Posterior vena cava (tissue), 2 donors: ENCODE results near the gene CACNA1B. TPM values are rescaled to one million over a fixed set of nuclear protein-coding genes. Genes with fewer than 3 reads are reported as not detected.
"Not testable (repeated sequence)": the region's sequence is repeated elsewhere in the genome, so short reads cannot be mapped to it uniquely, and the experiment has no call there.

Experiments
- DNase-seq: peaks from one replicate; pipeline ENCODE4 v3.0.0-alpha.2; 2020; ENCODE audit warnings: low spot score
- intact Hi-C, 2 donors: fragments of 100-400 bp; cut with DNase I; formaldehyde crosslinking; loops; one replicate each; pipeline versions ENCODE4 v1.14.1 to v1.14.2; 2022 to 2023
- total RNA-seq, 2 donors: library from RNA; stranded (reverse); fragmentation: NEBNext Ultra II Directional; extraction: Animal tissue kit (Norgen Biotek cat#: 25700); gene quantifications; one replicate each; pipeline ENCODE4 v1.2.1, GENCODE V29; 2021
- donor health status: DM: yes; HTN: yes; CAD: no.
- donor health status: DM: yes; HTN: yes; CAD: no.

The CACNA1B gene
- total RNA-seq, 2 donors from 2014 or later, result 0.09 to 0.10 TPM

DNA sequence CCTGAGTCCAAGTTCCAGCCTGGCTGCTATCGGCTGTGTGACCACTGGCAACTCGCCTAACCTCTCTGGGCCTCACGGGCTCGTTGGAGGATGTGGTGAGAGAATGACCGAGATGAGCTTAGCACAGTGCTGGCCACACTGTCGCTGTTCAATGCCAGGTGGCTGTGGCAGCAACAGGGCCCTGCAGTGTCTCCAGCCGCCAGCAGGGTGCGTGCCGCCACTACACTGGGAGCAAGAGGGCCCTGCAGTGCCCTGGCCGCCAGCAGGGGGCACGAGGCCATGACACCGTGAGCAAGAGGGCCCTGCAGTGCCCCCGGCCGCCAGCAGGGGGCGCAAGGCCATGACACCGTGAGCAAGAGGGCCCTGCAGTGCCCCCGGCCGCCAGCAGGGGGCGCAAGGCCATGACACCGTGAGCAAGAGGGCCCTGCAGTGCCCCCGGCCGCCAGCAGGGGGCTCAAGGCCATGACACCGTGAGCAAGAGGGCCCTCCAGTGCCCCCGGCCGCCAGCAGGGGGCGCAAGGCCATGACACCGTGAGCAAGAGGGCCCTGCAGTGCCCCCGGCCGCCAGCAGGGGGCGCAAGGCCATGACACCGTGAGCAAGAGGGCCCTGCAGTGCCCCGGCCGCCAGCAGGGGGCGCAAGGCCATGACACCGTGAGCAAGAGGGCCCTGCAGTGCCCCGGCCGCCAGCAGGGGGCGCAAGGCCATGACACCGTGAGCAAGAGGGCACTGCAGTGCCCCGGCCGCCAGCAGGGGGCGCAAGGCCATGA is 248.7 kb downstream of the CACNA1B start:
- intact Hi-C loops, DNase-seq: not testable (repeated sequence)

DNA sequence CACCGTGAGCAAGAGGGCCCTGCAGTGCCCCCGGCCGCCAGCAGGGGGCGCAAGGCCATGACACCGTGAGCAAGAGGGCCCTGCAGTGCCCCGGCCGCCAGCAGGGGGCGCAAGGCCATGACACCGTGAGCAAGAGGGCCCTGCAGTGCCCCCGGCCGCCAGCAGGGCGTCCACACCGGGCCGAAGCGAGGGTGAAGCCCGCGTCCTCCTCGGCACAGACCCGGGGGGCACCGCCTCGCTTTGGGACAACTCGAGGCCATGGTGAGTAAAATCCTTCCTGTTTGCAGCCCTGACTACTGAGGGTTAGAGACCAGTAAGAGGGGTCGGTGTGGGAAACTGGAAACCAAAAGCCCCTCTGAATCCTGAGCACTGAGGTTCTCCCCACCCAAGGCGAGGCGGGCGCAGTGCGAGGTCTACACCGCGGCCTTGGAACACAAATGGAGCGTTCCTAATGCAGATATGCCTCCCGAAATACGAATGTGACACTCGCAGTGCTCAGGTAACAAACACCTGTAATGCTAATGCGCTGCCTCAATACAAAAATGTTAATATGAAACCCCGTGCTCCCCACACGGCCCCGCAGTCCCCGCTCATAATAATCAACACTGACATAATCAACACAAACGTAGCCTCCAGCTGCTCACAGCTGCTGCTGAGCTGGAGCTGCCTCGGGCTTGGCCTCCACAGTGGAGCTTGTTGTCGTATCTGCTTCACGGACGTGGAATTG is 249.4 kb downstream of the CACNA1B start:
- DNase-seq, intact Hi-C loops: not testable (repeated sequence)

DNA sequence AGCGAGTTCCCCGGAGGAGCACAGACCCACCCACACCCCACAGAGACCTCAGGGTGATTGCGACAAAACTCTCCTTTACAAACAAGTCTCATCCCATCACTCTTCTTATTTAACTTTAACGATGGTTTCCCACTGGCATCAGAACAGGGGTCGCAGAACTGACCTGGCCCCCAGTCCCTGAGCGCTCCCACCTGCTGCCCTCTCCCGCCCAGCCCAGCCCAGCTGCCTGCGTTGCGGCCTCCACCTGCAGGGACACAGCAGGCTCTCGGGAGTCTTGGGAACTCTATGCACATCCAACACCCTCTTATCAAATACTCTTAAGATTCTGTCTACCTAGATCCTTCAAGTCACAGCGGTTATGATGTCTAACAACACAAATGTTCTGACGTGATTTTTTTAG is 250.4 kb downstream of the CACNA1B start:
- DNase-seq, intact Hi-C loops: not testable (repeated sequence)

DNA sequence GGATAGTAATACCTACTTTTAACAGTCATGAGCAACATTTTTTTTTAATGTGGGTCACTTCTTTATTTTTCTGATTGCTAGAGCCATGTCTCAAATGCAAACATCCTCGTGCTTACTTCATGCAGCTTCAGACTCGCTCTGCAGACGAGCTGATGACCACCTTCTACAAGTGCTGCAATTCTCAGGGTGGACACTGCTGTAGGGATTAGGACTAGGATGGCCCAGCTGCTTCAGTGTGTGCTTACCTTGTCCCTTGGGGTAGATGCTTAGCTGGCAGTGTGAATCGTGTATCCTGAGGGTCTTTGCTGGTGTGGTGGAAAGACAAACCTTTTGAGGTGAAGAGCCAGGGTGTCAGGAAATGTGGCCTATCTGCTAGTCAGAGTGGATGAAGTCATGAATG is 251.7 kb downstream of the CACNA1B start:
- DNase-seq, intact Hi-C loops: not testable (repeated sequence)

DNA sequence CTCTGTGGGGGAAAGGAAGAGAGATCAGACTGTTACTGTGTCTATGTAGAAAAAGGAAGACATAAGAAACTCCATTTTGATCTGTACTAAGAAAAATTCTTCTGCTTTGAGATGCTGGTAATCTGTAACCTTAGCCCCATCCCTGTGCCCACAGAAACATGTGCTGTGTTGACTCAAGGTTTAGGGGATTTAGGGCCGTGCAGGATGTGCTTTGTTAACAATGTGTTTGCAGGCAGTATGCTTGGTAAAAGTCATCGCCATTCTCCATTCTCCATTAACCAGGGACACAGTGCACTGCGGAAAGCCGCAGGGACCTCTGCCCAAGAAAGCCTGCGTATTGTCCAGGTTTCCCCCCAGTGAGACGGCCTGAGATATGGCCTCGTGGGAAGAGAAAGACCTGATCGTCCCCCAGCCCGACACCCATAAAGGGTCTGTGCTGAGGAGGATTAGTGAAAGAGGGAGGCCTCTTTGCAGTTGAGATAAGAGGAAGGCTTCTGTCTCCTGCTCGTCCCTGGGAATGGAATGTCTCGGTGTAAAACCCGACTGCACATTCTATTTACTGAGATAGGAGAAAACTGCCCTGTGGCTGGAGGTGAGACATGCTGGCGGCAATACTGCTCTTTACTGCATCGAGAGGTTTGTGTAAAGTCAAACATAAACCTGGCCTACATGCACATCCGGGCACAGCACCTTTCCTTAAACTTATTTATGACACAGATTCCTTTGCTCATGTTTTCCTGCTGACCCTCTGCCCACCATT is 255.5 kb downstream of the CACNA1B start:
- DNase-seq, intact Hi-C loops: not testable (repeated sequence)

DNA sequence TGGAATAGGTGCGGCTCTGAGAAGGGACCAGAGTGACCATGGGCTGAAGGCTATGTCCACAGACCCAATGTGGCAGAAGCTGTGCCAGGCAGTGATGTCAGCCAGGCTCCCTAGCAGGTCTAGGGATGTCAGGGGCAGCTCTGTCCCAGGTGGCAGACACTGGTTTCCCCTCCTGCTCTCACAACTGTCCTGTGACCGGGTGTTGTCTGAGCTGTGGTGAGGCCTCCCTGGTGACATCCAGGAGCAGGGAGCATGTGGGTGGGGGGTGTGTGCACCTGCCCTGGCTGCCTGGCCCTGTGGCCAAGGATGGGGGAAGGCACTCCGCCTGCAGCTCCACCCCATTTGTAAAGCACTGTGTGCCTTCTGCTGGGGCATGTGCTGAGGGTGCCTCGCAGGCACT is 257.0 kb downstream of the CACNA1B start:
- DNase-seq, intact Hi-C loops: not testable (repeated sequence)

DNA sequence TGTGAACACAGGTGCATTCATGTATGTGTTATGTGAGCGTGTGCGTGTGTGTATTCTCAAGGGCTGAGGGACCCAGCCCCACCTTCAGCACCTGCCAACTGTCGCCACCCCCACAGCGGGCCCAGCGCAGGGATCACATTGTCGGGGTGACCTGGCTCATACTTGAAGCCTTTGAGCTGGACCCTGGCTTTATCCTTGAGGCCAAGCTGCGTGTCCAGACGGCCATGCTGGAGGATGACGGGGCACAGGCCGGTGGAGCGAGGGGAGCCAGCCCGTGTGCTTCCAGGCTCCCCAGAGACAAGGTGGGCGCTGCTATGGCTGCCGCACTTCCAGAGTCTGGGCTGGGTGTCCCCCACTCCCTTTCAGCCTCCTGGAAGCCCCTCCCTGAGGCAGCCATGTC is 261.5 kb downstream of the CACNA1B start:
- DNase-seq, intact Hi-C loops: not testable (repeated sequence)

DNA sequence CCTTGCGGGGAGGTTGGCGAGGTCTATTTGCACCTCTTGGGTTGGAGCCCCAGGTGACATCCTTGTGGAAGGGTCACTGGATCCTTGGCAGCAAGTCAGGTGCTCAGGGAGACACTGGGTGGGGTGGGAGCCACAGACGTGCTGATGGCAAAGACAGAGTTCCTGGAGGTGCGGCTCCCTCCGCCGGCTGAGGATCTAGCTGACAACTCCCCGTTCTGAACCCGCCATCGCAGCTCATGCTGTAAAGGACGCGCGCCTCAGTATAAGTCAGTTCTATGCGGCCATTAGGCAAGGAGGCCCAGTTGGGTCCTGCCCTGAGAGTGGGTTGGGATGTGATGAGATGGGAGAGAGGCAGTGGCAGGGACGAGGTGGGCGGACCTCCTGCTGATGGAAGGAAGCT is 263.4 kb downstream of the CACNA1B start:
- DNase-seq, intact Hi-C loops: not testable (repeated sequence)

DNA sequence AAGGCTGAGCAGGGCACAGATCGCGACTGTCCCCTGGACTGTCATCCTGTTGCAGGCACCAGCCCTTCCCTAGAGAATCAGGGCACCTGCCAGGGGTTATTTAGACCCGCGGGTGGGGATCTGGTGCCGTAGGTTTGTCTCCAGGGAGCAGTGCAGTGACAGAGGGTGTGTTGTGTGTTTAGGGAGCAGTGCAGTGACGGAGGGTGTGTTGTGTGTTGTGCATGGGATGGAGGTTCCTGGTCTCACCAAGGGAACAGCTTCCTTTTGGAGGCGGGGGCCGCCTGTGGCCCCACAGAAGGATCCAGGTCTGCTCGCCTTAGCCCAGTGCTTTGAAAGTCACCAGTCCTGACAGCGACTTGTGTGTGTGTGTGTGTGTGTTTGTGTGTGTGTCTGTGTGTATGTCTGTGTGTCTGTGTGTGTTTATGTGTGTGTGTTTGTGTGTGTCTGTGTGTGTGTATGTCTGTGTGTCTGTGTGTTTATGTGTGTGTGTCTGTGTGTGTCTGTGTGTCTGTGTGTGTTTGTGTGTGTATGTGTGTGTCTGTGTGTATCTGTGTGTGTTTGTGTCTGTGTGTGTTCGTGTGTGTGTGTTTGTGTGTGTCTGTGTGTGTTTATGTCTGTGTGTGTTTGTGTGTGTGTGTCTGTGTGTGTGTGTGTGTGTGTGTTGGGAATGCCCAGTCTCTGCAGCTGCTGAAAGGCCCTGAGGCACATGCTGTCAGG is 265.1 kb downstream of the CACNA1B start:
- intact Hi-C loops, result not testable (repeated sequence)

DNA sequence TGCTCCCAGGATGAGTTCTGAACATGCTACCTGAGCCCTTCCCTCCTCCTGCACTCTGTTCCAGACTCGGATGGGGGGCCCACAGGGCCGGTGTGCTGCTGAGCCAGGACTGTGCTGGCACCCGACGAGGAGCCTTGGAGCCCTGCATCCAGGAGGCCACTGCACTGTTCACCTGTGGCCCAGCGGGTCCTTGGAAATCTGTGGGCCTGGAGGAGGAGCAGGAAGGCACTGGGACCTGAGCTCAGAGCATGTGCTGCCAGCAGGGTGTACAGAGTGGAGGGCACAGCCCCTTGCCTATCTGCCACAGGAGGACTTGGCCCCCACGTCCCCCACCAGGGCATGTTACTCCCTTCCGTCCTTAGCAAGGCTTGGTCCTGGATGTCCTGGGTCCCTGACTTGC is 265.9 kb downstream of the CACNA1B start:
- DNase-seq, result not testable (repeated sequence)

More for the DNA sequence above, 265.1 kb downstream of the CACNA1B start:
- not testable (repeated sequence) for DNase-seq

DNA sequence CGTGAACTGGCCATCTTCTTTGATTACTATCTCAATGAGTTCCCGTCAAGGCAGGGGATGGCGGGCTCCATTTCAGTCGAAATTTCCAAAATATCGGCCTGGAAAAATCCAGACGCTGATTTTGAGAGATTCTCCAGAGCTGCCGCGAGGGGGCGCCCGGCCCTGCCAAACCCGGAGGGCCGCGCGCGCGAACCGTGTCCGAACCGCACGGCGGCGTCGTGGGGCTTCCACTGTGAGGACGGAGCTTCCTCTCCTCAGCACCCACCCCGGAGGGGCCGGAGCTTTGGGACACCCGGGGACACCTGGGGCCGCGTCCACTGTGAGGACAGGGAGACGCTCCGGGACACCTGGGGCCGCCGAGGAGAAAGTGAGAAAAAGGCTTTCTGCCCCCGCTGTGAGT is 270.0 kb downstream of the CACNA1B start:
- intact Hi-C loops, result not testable (repeated sequence)
- DNase-seq, result peak; percentile 83

More for the DNA sequence above, 265.9 kb downstream of the CACNA1B start:
- intact Hi-C loops, result not testable (repeated sequence)

DNA sequence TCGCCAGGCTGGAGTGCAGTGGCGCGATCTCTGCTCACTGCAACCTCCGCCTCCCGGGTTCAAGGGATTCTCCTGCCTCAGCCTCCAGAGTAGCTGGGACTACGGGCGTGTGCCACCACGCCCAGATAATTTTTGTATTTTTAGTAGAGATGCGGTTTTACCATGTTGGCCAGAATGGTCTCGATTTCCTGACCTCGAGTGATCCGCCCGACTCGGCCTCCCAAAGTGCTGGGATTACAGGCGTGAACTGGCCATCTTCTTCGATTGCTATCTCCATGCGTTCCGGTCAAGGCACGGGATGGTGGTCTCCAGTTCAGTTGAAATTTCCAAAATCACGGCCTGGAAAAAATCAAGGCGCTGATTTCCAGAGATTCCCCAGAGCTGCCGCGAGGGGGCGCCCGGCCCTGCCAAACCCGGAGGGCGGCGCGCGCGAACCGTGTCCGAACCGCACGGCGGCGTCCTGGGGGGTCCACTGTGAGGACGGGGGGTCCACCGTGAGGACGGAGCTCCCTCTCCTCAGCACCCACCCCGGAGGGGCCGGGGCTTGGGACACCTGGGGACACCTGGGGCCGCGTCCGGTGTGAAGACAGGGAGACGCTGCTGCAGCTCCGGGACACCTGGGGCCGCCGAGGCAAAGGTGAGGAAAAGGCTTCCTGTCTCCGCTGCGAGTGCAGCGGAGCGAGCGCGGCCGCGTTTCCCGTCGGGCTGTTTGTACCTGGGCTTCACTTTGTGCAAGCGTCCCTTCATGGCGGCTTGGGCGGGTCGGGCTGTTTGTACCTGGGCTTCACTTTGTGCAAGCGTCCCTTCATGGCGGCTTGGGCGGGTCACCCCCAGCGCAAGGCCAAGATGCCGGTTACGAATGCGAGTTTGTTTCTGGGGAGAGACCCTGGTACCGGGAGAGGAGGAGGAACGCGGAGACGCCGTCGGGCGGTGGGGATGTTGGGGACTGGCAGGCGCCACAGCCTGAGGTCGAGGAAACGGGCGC is 272.4 kb downstream of the CACNA1B start:
- DNase-seq, intact Hi-C loops: not testable (repeated sequence)

DNA sequence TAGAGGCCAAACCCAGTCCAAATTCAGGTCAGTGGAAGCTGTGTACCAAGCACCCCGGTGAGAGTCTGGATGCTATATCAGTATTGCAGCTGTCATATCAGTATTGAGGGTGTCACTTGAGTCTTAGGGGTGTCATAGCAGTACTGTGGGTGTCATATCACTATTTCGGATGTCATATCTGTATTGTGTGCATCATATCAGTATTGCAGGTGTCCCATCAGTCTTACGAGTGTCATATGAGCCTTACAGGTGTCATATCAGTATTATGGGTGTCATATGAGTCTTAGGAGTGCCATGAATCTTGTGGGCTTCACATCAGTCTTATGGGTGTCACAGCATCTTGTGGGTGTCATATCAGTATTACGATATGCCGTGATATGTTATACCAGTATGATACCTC is 278.2 kb downstream of the CACNA1B start:
- intact Hi-C loops, DNase-seq: not testable (repeated sequence)

DNA sequence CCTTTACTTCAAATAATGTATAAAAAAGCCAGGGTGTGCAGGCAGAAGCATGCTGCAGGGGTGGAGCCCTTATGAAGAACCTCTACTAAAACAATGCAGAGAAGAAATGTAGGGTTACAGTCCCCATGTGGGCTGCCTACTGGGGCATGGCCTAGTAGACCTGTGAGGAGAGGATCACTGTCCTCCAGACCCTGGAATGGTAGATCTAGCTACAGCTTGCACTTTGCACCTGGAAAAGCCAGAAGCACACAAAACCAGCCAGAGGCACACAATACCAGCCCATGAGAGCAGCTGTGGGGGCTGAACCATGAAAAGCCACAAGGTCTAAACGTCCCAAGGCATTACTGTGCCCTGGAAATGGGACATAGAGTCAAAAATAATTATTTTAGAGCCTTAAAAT is 289.2 kb downstream of the CACNA1B start:
- intact Hi-C loops, DNase-seq: not testable (repeated sequence)
